GM12872 (cell line): Measurements from ENCODE around the gene HSD3B2.

ENCODE experiments used
- TF ChIP-seq, protein P1 (sequence below): IDR thresholded peaks from 3 replicates; pipeline ENCODE4 v1.5.1; 2011; ENCODE audit warnings: low read depth, mild to moderate bottlenecking, low read length, moderate library complexity; ENCODE audit not compliant: insufficient read depth

The HSD3B2 gene

DNA sequence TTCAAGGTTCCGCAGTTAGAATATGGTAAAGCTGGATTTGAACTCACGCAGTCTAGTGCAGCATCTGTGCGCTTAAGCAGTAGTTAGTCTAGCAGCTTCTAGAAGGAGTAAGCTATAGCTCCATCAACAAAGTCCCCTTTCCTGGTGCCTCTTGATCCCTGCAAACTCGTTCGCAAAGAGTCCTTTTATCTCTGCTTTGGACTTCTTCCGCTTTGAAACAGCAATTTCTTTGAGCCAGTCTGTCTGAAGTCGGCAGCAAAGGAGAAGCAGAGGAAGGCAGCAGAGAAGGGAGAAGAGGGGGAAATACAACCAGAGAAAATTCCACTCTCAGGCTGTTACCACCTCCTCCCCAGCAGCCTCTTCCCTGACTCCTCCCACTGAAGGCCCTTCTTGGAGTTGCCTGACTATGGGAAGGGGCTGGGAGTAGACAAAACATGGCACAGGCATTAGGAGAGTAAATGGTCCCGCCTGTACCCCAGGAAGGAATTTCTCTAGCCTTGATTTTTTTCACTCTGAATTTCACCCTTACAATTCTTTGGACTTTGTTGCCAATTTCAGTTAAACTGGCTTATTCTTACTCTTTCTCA lies 25.9 kb downstream of the HSD3B2 start:
- TF ChIP-seq, protein P1, sequence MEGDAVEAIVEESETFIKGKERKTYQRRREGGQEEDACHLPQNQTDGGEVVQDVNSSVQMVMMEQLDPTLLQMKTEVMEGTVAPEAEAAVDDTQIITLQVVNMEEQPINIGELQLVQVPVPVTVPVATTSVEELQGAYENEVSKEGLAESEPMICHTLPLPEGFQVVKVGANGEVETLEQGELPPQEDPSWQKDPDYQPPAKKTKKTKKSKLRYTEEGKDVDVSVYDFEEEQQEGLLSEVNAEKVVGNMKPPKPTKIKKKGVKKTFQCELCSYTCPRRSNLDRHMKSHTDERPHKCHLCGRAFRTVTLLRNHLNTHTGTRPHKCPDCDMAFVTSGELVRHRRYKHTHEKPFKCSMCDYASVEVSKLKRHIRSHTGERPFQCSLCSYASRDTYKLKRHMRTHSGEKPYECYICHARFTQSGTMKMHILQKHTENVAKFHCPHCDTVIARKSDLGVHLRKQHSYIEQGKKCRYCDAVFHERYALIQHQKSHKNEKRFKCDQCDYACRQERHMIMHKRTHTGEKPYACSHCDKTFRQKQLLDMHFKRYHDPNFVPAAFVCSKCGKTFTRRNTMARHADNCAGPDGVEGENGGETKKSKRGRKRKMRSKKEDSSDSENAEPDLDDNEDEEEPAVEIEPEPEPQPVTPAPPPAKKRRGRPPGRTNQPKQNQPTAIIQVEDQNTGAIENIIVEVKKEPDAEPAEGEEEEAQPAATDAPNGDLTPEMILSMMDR, result no peak

DNA sequence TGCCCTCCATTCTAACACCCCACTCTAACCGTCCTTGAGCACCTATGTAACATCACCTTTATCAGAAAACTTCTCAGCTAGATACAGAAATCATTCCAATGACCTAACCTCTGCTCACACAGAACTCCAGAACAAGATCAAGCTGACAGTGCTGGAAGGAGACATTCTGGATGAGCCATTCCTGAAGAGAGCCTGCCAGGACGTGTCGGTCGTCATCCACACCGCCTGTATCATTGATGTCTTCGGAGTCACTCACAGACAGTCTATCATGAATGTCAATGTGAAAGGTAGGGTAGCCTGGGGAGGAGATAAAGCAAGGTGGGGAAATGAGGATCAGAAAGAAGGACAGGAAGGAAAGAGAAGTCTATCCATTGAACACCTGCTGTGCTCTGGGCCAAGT lies 27.8 kb downstream of the HSD3B2 start:
- TF ChIP-seq, protein P1, result no peak

GRCh38 chr1:119446321-119446720 lies 31.4 kb downstream of the HSD3B2 start:
- TF ChIP-seq, protein P1, result no peak

GRCh38 chr1:119447344-119448126 lies 32.6 kb downstream of the HSD3B2 start:
- TF ChIP-seq, protein P1, result no peak

- TF ChIP-seq, protein P1, result peak; percentile 37; the same call in 2 of the 3 replicates
These were observed 33.2 kb downstream of the HSD3B2 start for GRCh38 chr1:119448127-119448511.

DNA sequence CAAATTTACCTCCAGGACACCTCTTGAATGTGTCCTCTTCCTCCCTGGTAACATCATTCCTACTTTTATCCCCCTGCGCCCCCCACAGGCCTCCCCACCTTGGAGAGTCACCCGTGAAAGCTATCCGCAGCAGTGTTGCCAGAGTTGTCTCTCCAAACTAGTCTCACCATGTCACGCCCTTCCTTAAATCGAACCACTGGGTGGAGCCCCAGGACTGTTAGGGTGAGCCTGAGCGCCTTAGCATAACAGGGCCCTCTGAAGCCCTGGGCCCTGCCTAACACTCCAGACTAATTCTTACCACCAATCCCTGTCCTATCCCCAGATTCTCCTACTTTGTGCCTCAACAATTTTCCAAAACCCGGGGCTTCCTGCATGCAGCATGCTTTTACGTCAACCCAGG lies 35.0 kb downstream of the HSD3B2 start:
- TF ChIP-seq, protein P1, result 0 out of 3 replicates have a peak, but pooled peaks have one; percentile 7

DNA sequence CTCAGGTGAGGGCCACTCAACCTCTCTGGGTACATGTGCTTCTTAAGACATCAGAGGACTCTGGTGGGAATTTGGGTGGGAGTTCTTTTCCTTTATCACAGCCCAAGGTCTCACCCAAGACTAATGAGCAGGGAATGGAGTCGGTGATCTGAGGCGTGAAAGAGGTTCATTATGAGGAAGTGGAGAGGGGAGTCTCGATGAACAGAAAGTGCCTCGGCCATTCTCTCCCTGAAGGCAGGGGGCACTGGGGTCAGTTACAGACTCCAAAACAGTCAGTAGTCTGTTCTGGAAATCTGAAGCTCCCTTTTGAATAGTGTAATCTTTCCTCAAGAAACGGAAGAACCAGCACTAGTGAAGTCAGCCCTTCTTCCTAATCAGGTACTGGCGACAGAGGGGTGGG lies 36.2 kb downstream of the HSD3B2 start:
- TF ChIP-seq, protein P1, result no peak
